ENCODE results near the gene NOX3. TPM values are rescaled to one million over a fixed set of nuclear protein-coding genes. Genes with fewer than 3 reads are reported as not detected.

Gene NOX3
- polyA plus RNA-seq, 1 donor from 2014 or later: 0.11 TPM

DNA sequence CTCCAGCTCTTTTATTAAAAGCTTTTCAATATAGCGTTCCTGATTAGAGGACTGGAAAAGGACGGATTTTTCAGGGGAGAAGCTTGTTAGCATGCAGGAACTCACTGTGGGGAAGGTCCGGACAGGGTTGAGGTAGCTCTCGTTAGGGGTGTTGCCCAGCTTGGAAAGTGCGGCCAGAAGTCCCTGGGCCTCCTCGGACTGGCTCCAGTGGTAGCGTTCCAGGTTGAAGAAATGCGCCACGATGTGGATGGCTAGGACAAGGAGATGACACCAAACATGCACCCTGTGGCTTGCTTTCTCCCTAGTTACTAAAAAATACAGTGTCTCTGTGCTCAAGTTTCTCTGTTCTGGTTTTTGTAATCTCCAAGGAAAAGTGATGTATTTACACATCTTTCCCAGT, 12.5 kb downstream of the NOX3 start:
- Histone ChIP-seq H3K4me3 (ENCODE audit: low read length) (no peak overlapping the region), H3K27ac (ENCODE audit: low read length) (no peak overlapping the region), H3K79me2 (replicated peaks; ENCODE audit: insufficient read depth, low read length) (no peaks in the 10 kb centered on the region), H3K9me2 (ENCODE audit: insufficient read depth, low read length) (no peaks in the 10 kb centered on the region), H3F3A (ENCODE audit: insufficient read depth, low read length, poor library complexity, severe bottlenecking) (no peaks in the 10 kb centered on the region), H4K20me1 (ENCODE audit: insufficient read depth) (no peaks in the 10 kb centered on the region), H3K36me3 (ENCODE audit: insufficient read depth, low read length) (no peaks in the 10 kb centered on the region), H3K9me3 (ENCODE audit: low read length) (no peaks in the 10 kb centered on the region), H3K27me3 (ENCODE audit: insufficient read depth, low read depth, low read length) (no peaks in the 10 kb centered on the region), H2AFZ (ENCODE audit: low read depth, low read length) (no peak overlapping the region), H3K9ac (ENCODE audit: low read length) (no peak overlapping the region), H3K4me2 (ENCODE audit: low read length) (no peak overlapping the region)
- TF ChIP-seq POLR2AphosphoS5 (IDR thresholded peaks at IDR 0.05) (no peak), RAD21 (conservative IDR thresholded peaks at IDR 0.05) (no peak), MXI1 (conservative IDR thresholded peaks at IDR 0.05; ENCODE audit: poor library complexity, severe bottlenecking) (no peak), EZH2 (IDR thresholded peaks at IDR 0.05; ENCODE audit: borderline replicate concordance, insufficient read depth, low read length, poor library complexity, severe bottlenecking) (no peak), SMC3 (conservative IDR thresholded peaks at IDR 0.05; ENCODE audit: poor library complexity) (no peak), EP300 (conservative IDR thresholded peaks at IDR 0.05; ENCODE audit: poor library complexity, severe bottlenecking) (no peak), TAF1 (IDR thresholded peaks at IDR 0.05; ENCODE audit: low read depth) (no peak)
- TF ChIP-seq, protein P1, sequence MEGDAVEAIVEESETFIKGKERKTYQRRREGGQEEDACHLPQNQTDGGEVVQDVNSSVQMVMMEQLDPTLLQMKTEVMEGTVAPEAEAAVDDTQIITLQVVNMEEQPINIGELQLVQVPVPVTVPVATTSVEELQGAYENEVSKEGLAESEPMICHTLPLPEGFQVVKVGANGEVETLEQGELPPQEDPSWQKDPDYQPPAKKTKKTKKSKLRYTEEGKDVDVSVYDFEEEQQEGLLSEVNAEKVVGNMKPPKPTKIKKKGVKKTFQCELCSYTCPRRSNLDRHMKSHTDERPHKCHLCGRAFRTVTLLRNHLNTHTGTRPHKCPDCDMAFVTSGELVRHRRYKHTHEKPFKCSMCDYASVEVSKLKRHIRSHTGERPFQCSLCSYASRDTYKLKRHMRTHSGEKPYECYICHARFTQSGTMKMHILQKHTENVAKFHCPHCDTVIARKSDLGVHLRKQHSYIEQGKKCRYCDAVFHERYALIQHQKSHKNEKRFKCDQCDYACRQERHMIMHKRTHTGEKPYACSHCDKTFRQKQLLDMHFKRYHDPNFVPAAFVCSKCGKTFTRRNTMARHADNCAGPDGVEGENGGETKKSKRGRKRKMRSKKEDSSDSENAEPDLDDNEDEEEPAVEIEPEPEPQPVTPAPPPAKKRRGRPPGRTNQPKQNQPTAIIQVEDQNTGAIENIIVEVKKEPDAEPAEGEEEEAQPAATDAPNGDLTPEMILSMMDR (IDR thresholded peaks at IDR 0.05; ENCODE audit: poor library complexity, severe bottlenecking): no peak
- TF ChIP-seq, protein P2, sequence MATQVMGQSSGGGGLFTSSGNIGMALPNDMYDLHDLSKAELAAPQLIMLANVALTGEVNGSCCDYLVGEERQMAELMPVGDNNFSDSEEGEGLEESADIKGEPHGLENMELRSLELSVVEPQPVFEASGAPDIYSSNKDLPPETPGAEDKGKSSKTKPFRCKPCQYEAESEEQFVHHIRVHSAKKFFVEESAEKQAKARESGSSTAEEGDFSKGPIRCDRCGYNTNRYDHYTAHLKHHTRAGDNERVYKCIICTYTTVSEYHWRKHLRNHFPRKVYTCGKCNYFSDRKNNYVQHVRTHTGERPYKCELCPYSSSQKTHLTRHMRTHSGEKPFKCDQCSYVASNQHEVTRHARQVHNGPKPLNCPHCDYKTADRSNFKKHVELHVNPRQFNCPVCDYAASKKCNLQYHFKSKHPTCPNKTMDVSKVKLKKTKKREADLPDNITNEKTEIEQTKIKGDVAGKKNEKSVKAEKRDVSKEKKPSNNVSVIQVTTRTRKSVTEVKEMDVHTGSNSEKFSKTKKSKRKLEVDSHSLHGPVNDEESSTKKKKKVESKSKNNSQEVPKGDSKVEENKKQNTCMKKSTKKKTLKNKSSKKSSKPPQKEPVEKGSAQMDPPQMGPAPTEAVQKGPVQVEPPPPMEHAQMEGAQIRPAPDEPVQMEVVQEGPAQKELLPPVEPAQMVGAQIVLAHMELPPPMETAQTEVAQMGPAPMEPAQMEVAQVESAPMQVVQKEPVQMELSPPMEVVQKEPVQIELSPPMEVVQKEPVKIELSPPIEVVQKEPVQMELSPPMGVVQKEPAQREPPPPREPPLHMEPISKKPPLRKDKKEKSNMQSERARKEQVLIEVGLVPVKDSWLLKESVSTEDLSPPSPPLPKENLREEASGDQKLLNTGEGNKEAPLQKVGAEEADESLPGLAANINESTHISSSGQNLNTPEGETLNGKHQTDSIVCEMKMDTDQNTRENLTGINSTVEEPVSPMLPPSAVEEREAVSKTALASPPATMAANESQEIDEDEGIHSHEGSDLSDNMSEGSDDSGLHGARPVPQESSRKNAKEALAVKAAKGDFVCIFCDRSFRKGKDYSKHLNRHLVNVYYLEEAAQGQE (IDR thresholded peaks at IDR 0.05; ENCODE audit: borderline replicate concordance): no peak

DNA sequence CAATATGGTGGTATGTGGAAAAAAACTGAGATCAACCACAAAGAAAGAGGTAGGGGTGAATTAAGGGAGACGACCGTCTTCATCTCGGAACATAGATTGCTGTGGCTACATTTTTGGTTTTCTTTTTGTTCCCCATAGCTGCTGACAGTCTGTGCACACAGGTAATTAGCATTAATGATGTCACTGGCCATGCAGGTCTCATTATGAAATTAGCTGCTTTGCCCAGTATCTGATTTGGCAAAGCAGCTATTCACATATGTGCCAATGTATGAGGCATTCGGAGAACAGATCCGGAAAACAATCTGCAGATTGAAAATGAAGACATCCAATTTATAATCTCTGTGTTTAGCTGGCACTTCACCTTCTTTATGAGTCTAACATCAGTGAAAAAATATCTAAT, 13.1 kb downstream of the NOX3 start:
- Histone ChIP-seq H3K4me3 (ENCODE audit: low read length) (no peak overlapping the region), H3K4me2 (ENCODE audit: low read length) (no peak overlapping the region), H3K27me3 (ENCODE audit: insufficient read depth, low read depth, low read length) (no peaks in the 10 kb centered on the region), H3F3A (ENCODE audit: insufficient read depth, low read length, poor library complexity, severe bottlenecking) (no peaks in the 10 kb centered on the region), H3K79me2 (replicated peaks; ENCODE audit: insufficient read depth, low read length) (no peaks in the 10 kb centered on the region), H3K9ac (ENCODE audit: low read length) (no peak overlapping the region), H3K36me3 (ENCODE audit: insufficient read depth, low read length) (no peaks in the 10 kb centered on the region), H3K27ac (ENCODE audit: low read length) (no peak overlapping the region), H3K9me2 (ENCODE audit: insufficient read depth, low read length) (no peaks in the 10 kb centered on the region), H4K20me1 (ENCODE audit: insufficient read depth) (no peaks in the 10 kb centered on the region), H3K9me3 (ENCODE audit: low read length) (no peaks in the 10 kb centered on the region), H2AFZ (ENCODE audit: low read depth, low read length) (no peak overlapping the region)
- no peak for TF ChIP-seq RAD21 (conservative IDR thresholded peaks at IDR 0.05)
- TF ChIP-seq, protein P1 (IDR thresholded peaks at IDR 0.05; ENCODE audit: poor library complexity, severe bottlenecking): no peak
- TF ChIP-seq SMC3 (conservative IDR thresholded peaks at IDR 0.05; ENCODE audit: poor library complexity): no peak
- TF ChIP-seq, protein P2 (IDR thresholded peaks at IDR 0.05; ENCODE audit: borderline replicate concordance): no peak
- TF ChIP-seq TAF1 (IDR thresholded peaks at IDR 0.05; ENCODE audit: low read depth): no peak
- no peak for TF ChIP-seq MXI1 (conservative IDR thresholded peaks at IDR 0.05; ENCODE audit: poor library complexity, severe bottlenecking)
- TF ChIP-seq POLR2AphosphoS5 (IDR thresholded peaks at IDR 0.05): no peak
- no peak for TF ChIP-seq EZH2 (IDR thresholded peaks at IDR 0.05; ENCODE audit: borderline replicate concordance, insufficient read depth, low read length, poor library complexity, severe bottlenecking)
- TF ChIP-seq EP300 (conservative IDR thresholded peaks at IDR 0.05; ENCODE audit: poor library complexity, severe bottlenecking): no peak

Data from neural cell (in vitro differentiated cells).